K562 (cell line): ENCODE measurements around the gene SHROOM3.

ENCODE experiments used
- CBX5 ChIP-seq: IDR thresholded peaks from 2 replicates; pipeline ENCODE4 v1.6.1; 2014; ENCODE audit warnings: low read depth, borderline replicate concordance
- CTCF ChIP-seq, 3 experiments: IDR thresholded peaks in 2 of 3; conservative IDR thresholded peaks in 1 of 3; 2 replicates each; pipeline ENCODE4 v1.5.1; 2011 to 2012; ENCODE audit warnings: low read length in 3 of 3, mild to moderate bottlenecking in 3 of 3, control low read depth in 2 of 3, improper control_type of control experiment in 1 of 3, inconsistent platforms in 1 of 3, low read depth in 1 of 3, mixed read lengths in 1 of 3, moderate library complexity in 1 of 3; ENCODE audit not compliant: insufficient read depth in 2 of 3
- EZH2 ChIP-seq: IDR thresholded peaks from 2 replicates; pipeline ENCODE4 v1.6.1; 2012; ENCODE audit warnings: low read depth, mild to moderate bottlenecking, inconsistent platforms, low read length, borderline replicate concordance
- NFE2 ChIP-seq: IDR thresholded peaks from 2 replicates; pipeline ENCODE4 v1.6.1; 2014; ENCODE audit warnings: antibody characterized with exemption, low read depth
- ZC3H4 ChIP-seq: sonication (generic); formaldehyde crosslinking; IDR thresholded peaks from 2 replicates; pipeline ENCODE4 v1.9.0; 2021; ENCODE audit warnings: missing genetic modification reagents, borderline replicate concordance
- ZNF740 ChIP-seq, 3 experiments: fragments of 200-800 bp in 1 of 3; sonication (Bioruptor generic) in 1 of 3; sonication (generic) in 1 of 3; formaldehyde crosslinking in 1 of 3; IDR thresholded peaks; 2 replicates each; pipeline versions ENCODE4 v1.6.1 to v1.8.0; 2016 to 2022; ENCODE audit warnings: mild to moderate bottlenecking in 2 of 3, missing compliant biosample characterization in 2 of 3, missing genetic modification characterization in 2 of 3, missing genetic modification reagents in 1 of 3

GRCh38 chr4:76680952-76681351 lies 245.9 kb downstream of the SHROOM3 start:
- no peak for TF ChIP-seq EZH2
- no peak for TF ChIP-seq CTCF (IDR thresholded peaks at IDR 0.05 in 2 of 3, conservative IDR thresholded peaks at IDR 0.05 in 1 of 3; ENCODE audit: insufficient read depth in 2 of 3, low read depth in 1 of 3, low read length in 3 of 3)
- no peak for TF ChIP-seq ZC3H4 (CRISPR knock-in tag)
- no peak for TF ChIP-seq ZNF740 (CRISPR knock-in tag; IDR thresholded peaks at IDR 0.05)
- TF ChIP-seq ZNF740 (tag; IDR thresholded peaks at IDR 0.05), result no peak
- TF ChIP-seq NFE2, result no peak
- no peak for TF ChIP-seq CBX5
